Measurements from ENCODE around the gene KCNN2. TPM values are rescaled to one million over a fixed set of nuclear protein-coding genes. Genes with fewer than 3 reads are reported as not detected.

The KCNN2 gene
- total and polyA plus RNA-seq, 2 of the 4 experiments (the other 2 are of a cell fraction) = 2.2 to 8.8 TPM

- ChIA-PET CTCF (no interaction called here), POLR2A (ENCODE audit: unreplicated experiment) (no interaction called here)
- no peak overlapping the region for H3K18ac ChIP-seq (ENCODE audit: low read depth, low read length)
- no peak overlapping the region for H2AK5ac ChIP-seq (ENCODE audit: low read depth, low read length)
- H2AFZ ChIP-seq (replicated peaks; ENCODE audit: low read length, poor library complexity) = no peak overlapping the region
- H3K56ac ChIP-seq (ENCODE audit: extremely low read depth, insufficient read depth, low read length) = no peak overlapping the region
- no peak overlapping the region for H3K14ac ChIP-seq (replicated peaks; ENCODE audit: low read depth, low read length)
- no peak overlapping the region for H3K4me2 ChIP-seq (ENCODE audit: low read depth, low read length)
- H3K27me3 ChIP-seq (ENCODE audit: control insufficient read depth, insufficient read depth, low read length) = no peaks in the 10 kb centered on the region
- H3K9me1 ChIP-seq (ENCODE audit: insufficient read depth, low read length) = no peaks in the 10 kb centered on the region
- no peaks in the 10 kb centered on the region for H3K36me3 ChIP-seq (ENCODE audit: control insufficient read depth, insufficient read depth, low read length)
- H2BK5ac ChIP-seq (ENCODE audit: low read depth, low read length, poor library complexity, severe bottlenecking) = no peak overlapping the region
- no peak overlapping the region for H4K91ac ChIP-seq (ENCODE audit: insufficient read depth, low read depth, low read length)
- no peak overlapping the region for H2AK9ac ChIP-seq (replicated peaks; ENCODE audit: low read depth, low read length, poor library complexity)
- no peaks in the 10 kb centered on the region for H4K20me1 ChIP-seq (ENCODE audit: insufficient read depth, low read length)
- H3K4me3 ChIP-seq (ENCODE audit: insufficient read depth, low read depth, low read length) = no peak overlapping the region
- no peaks in the 10 kb centered on the region for H3K79me1 ChIP-seq (ENCODE audit: low read depth in 1 of 2, low read length in 2 of 2)
- in situ Hi-C loops (cut with MboI; ENCODE audit: low sequenced_read_pairs) = no loop called here
- dilution Hi-C loops (cut with HindIII; ENCODE audit: low sequenced_read_pairs, unreplicated experiment) = no loop called here
- BruUV-seq (replicated peaks) = no TSS peak
- no peak overlapping the region for H2BK120ac ChIP-seq (ENCODE audit: low read depth, low read length)
- H3K9ac ChIP-seq (ENCODE audit: low read depth, low read length) = no peak overlapping the region
- DNase-seq (no peak), ATAC-seq (ENCODE audit: low read depth) (no peak)
- no peaks in the 10 kb centered on the region for H3K9me3 ChIP-seq (ENCODE audit: control insufficient read depth, insufficient read depth, low read length)
- no peak overlapping the region for H3K23ac ChIP-seq (ENCODE audit: low read depth, low read length)
- H4K5ac ChIP-seq (ENCODE audit: low read depth, low read length) = no peak overlapping the region
- no peak overlapping the region for H4K8ac ChIP-seq (ENCODE audit: low read depth in 2 of 2, low read length in 2 of 2)
- WGBS, 2 experiments (ENCODE audit: extremely low coverage in 2 of 2, insufficient read length in 1 of 2) = no CpG with 5 or more reads among the region's 9 CpGs
- intact Hi-C loops (cut with micrococcal nuclease) = no loop called here
- H3K4me1 ChIP-seq (ENCODE audit: control insufficient read depth, insufficient read depth, low read length) = no peaks in the 10 kb centered on the region
- H3K4ac ChIP-seq (ENCODE audit: low read depth, low read length) = no peak overlapping the region
- H3K27ac ChIP-seq (ENCODE audit: insufficient read depth, low read length) = no peak overlapping the region
- no peak overlapping the region for H2BK20ac ChIP-seq (ENCODE audit: low read depth, low read length)
- TF ChIP-seq RAD21 (IDR thresholded peaks at IDR 0.05; ENCODE audit: low read length) (no peak), CHD1 (IDR thresholded peaks at IDR 0.05; ENCODE audit: low read depth, low read length) (no peak), POLR2A (IDR thresholded peaks at IDR 0.05; ENCODE audit: low read depth, low read length) (no peak), RFX5 (IDR thresholded peaks at IDR 0.05; ENCODE audit: low read depth, low read length) (no peak), ELK1 (IDR thresholded peaks at IDR 0.05; ENCODE audit: borderline replicate concordance, low read depth, low read length) (no peak), MAZ (IDR thresholded peaks at IDR 0.05; ENCODE audit: borderline replicate concordance, low read depth, low read length) (no peak), FOS (IDR thresholded peaks at IDR 0.05; ENCODE audit: low read depth, low read length) (no peak), CTCF (conservative IDR thresholded peaks at IDR 0.05; ENCODE audit: low read depth, low read length) (no peak), CEBPB (IDR thresholded peaks at IDR 0.05; ENCODE audit: low read depth, low read length) (no peak), BHLHE40 (IDR thresholded peaks at IDR 0.05; ENCODE audit: low read depth, low read length) (no peak), NFE2L2 (IDR thresholded peaks at IDR 0.05; ENCODE audit: low read depth, low read length) (no peak), USF2 (IDR thresholded peaks at IDR 0.05; ENCODE audit: low read depth, low read length) (no peak), MAFK (IDR thresholded peaks at IDR 0.05; ENCODE audit: low read depth, low read length) (no peak), RCOR1 (IDR thresholded peaks at IDR 0.05; ENCODE audit: insufficient replicate concordance, low read length) (no peak), SMC3 (IDR thresholded peaks at IDR 0.05; ENCODE audit: low read depth, low read length) (no peak)
- no peak overlapping the region for H2BK15ac ChIP-seq (ENCODE audit: low read depth, low read length)
Observed at GRCh38 chr5:114504560-114504959, 142.7 kb downstream of the KCNN2 start.

Data from IMR-90 (cell line).